Measurements from ENCODE around the gene TANC2.

The TANC2 gene

DNA sequence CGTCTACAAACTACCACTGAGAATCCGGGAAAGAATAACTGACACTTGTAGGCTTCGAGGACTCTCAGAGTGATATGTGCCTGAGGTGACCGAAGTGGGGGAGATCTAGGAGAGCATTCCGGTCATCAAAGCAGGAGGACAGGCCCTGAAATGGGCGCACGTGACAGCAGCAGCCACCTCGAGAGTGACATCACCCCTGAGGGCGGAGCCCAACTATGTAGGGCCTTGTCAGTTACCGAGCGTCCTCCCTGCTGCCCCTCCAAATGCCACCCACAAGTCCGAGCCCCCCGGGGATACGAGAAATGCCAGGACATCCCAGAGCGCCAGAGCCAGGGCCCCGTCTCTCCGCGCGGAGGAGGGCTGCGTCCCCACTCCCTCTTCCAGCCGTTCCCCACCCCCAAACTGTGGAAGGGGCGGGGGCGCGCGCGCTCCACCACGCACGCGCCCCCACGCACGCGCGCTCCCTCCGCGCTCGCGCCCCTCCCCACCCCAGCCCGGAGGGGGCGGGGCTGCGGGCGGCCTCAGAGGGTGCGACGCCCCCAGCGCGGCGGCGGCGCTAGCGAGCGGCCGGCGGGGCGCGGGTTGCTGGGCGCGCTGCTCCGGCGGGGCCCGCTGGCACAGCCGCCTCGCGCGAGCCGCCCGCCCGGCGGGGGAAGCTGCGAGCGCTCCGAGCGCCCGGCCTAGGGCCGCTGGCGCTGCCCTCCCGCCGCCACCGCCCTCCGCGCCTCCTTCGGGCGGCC, at the start of gene TANC2:
Gene TANC2 (plus strand): TSS at position 550 of the 740 bp plus-strand sequence. CDS start 43,325 bp downstream, outside the sequence.
- peak; percentile 43 for DNase-seq

DNA sequence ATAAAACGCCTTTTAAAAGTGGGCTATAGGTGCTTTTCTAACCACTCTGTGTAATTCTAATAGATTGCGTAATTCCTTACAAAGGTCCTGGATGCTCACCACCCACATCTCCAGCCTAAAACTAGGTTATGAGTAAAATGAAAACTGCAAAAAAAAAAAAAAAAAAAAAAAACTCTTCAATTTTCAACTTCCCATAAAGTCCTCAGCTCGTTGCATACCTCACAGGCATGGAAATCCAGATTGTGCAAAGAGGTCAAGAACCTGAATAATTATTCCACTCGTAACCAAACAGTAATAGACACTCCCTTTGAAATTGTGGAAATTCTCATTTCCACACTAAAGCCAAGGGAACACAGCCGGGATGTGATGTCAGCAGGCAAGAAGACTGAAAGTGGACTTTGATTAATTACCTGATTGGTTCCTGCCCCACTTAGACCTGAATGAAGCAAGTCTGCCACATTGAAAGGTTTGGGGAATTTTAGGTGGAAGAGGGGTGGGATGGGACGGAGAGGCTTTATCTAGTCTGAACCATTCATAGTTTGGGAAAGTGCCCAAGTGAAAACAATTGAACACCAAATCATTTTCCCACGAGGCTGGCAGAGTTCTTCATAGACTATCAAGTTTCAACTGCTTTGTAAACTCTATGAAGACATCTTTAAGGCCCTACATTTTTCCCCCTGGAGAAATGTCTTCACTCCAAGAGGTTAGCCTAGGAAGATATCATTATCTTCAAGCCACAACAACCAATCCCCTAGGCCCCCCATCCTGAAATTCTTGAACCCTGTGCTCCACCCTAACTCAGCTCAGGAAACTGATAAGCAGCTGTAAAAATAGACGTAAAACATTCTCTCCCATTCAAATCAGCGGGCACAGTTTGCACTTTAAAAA, 49.1 kb upstream of the TANC2 start:
- no peak for DNase-seq

- DNase-seq: no peak
Observed at GRCh38 chr17:62919388-62919787, 46.6 kb upstream of the TANC2 start.

- DNase-seq: no peak
Observed at GRCh38 chr17:62920300-62920699, 45.7 kb upstream of the TANC2 start.

DNA sequence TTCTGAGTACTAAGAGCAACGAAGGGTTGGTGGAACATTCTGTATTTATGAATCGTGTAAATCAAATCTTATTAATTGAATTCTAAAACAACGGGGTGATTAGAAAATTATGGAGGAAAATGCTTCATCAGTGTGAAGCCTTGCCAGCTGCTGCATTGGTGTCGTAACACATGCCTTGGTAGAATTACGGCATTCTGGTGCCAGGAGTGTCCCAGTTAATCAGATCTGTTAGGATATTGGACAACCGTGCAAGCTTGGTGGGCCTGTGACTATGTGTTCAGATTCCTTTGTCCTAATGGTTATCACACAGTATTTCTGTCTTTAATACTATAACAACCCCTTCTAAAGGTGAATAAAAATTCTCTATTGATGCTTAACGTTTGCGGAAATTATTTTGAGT, 44.2 kb upstream of the TANC2 start:
- DNase-seq: no peak

DNA sequence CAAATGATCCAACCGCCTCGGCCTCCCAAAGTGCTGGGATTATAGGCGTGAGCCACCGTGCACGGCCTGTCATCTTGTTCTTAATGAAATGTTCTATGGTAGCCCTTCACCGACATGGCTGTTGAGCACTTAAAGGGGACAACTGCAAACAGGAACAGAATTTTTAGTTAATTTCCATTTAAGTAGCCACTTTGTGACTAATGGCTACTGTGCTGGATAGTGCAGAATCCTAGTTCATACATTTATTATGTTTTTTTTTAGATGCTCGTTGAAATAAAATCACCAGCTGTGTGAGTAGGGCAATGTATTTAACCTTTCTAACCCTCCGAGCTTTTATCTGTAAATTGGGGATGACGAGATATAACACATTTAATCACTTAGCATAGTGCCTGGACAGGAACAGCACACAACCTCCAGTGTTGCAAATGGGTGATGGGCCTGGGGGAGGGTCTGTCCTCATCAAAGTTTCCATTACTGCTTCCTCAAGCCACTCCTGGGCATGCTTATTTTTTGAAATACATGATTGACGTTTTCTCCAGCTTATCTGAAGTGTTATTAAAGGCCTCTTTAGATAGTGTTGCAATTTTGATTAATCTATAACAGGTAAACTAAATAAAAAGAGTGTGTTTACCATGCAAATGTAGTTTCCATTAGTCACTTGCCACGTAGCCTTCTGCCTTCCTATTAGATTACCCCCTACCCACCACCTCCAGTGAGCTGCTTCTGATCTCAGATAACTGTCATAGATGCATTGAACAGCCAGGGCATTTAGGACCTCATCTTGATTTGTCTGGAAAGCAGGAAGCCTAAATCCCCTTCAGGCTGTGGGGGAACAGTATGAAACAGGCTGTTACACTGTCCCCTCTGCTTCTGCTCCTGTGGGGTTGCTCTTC, 42.5 kb upstream of the TANC2 start:
- DNase-seq: no peak

- DNase-seq: no peak
Observed at GRCh38 chr17:62925267-62925836, 40.7 kb upstream of the TANC2 start.

GRCh38 chr17:62927083-62927482, 39.0 kb upstream of the TANC2 start:
- no peak for DNase-seq

DNA sequence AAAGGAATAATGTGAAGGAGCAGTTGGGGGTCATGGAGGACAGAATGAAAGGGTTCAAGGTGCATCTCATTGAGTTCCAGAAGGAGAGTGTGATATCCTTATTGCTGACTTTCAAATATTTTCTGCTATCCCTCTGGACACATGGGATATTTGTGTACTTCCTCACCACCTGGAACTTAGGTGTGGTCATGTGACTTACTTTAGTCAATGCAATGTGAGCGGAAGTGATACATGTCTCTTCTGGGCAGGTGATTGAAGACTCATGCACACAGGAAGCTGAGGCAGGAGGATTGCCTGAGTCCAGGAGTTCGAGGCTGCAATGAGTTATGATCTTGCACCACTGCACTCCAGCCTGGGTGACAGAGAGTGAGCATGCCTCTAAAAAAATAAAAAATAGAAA, 36.7 kb upstream of the TANC2 start:
- no peak for DNase-seq

DNA sequence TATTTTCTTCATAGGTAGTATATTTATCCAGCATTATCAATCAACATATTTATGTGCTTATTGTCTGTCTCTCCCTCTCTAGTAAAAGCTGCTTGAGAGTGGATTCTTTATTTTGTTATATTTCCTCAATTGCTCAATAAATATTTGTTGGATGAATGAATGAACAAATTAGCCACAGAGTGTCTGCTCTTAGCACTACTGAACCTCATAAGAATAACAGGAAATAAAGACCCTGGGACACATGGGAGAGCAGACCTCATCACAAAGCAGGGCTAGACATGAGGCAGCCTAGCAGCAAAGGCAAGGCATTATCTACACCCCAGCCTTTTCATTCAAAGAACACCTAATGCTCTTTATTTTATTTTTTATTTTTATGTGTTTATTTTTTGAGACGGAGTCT, 34.9 kb upstream of the TANC2 start:
- no peak for DNase-seq

GRCh38 chr17:62933501-62934385, 32.3 kb upstream of the TANC2 start:
- no peak for DNase-seq

- no peak for DNase-seq
Observed at GRCh38 chr17:62935098-62935497, 30.9 kb upstream of the TANC2 start.

GRCh38 chr17:62935523-62935922, 30.5 kb upstream of the TANC2 start:
- no peak for DNase-seq

DNA sequence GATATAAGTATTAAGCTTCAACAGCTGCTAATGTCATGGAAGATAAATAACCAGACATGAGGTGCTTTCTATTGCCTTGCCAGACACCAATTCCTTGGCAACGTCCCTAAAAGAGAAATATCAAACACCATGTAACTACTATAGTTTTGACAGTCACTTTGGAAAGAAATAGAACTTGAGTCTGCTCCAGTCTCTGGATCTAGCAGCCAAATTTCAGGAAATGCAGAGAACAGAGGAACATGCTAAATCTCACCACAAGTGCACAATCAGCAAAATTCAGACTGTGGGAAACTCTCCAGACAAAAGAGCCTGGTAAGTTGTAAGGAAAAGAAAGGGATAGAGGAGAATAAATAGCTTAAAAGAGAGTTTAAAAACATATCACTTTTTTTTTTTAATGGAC, 28.4 kb upstream of the TANC2 start:
- DNase-seq: no peak

- no peak for DNase-seq
Observed at GRCh38 chr17:62941358-62941991, 24.6 kb upstream of the TANC2 start.

GRCh38 chr17:62948370-62948769, 17.7 kb upstream of the TANC2 start:
- DNase-seq: no peak

DNA sequence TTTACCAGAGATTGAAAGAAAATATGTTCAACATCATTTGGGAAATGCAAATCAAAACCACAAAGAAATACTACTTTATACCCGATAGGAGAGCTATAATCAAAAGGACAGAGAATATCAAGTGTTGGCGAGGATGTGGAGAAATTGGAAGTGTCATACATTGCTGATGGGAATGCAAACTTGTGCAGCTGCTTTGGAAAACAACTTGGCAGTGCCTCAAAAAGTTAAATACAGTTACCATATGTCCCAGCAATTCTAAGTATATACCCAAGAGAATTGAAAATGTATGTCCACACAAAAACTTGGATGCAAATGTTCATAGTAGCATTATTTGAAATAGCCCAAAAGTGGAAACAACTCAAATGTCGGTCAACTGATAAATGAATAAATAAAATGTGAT, 17.0 kb upstream of the TANC2 start:
- no peak for DNase-seq

DNA sequence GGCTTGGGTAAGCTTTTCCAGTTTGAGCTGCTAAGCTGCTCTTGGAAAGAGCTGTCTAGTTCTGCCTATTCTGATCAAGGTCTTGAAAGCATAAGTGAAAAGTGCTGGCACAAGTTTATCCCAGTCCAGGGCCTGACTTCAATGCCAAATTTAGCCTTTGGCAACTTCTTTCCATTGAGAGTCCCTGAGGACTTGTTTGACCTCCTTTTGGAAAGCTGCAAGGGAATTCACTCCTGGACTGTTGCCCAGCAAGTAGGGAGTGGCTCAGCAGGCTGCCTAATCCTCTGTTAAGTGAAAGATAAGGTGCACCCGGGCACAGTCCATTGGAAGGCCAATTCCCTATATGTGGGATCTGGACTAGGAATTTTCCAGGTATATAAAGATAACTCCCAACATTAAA, 16.0 kb upstream of the TANC2 start:
- no peak for DNase-seq

- no peak for DNase-seq
Observed at GRCh38 chr17:62955841-62956352, 10.1 kb upstream of the TANC2 start.

- no peak for DNase-seq
Observed at GRCh38 chr17:62963296-62963695, 2.7 kb upstream of the TANC2 start.

DNA sequence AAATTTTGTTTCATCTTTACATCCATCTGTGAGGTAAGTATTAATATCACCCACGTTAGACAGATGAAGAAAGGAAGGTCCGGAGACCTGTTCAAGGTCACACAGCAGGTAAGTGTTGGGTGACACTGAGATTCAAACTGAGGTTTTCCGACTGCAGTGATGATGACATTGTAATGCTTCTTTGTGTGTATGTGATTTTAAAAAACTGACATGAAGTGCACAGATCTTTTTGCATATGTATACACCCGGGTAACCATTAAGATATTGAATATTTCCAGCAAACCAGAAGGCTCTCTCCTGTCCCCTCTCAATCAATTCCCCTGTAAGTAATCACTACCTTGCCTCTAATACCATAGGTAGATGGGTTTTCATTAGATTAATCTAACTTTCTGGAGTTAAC, 1.5 kb upstream of the TANC2 start:
- no peak for DNase-seq

All from SHP77 treated with DMSO at 0.1 percent for 48 hours (cell line).